Keratinocyte (primary cell): ENCODE measurements around the gene MRPS35.

Experiments
- EZH2 ChIP-seq: IDR thresholded peaks from one replicate; pipeline ENCODE4 v1.6.1; 2012; ENCODE audit warnings: inconsistent platforms, mild to moderate bottlenecking, low read length, moderate library complexity
- TF ChIP-seq, protein P1 (sequence below), 3 experiments: IDR thresholded peaks in 1 of 3; conservative IDR thresholded peaks in 1 of 3; optimal IDR thresholded peaks in 1 of 3; 2 replicates in 2 of 3; 3 replicates in 1 of 3; pipeline versions ENCODE3 to v1.5.1; 2011; ENCODE audit warnings: low read length in 3 of 3, mild to moderate bottlenecking in 3 of 3, moderate library complexity in 2 of 3, control low read depth in 1 of 3, inconsistent platforms in 1 of 3; ENCODE audit not compliant: insufficient read depth in 2 of 3; ENCODE audit errors: extremely low read depth in 1 of 3

DNA sequence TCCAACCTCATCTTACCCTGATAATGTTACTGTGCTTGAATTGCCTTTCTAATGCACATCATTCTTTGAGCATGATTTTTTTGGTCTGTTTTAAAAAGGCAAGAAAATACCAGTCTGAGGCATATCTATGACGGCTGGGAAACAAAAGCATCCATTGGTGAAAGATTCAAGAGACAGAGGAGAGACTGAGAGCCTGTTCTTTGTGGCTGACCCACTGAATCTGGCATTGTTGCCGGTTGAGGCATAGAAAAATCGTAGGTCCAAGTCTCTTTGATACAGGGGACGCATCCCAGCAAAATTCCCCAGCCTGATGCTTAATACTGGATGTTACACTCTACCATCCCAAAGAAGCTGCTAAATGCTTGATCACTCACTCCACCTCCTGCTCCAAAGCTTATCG is 66.5 kb downstream of the MRPS35 start:
- TF ChIP-seq EZH2 = no peak
- TF ChIP-seq, protein P1, sequence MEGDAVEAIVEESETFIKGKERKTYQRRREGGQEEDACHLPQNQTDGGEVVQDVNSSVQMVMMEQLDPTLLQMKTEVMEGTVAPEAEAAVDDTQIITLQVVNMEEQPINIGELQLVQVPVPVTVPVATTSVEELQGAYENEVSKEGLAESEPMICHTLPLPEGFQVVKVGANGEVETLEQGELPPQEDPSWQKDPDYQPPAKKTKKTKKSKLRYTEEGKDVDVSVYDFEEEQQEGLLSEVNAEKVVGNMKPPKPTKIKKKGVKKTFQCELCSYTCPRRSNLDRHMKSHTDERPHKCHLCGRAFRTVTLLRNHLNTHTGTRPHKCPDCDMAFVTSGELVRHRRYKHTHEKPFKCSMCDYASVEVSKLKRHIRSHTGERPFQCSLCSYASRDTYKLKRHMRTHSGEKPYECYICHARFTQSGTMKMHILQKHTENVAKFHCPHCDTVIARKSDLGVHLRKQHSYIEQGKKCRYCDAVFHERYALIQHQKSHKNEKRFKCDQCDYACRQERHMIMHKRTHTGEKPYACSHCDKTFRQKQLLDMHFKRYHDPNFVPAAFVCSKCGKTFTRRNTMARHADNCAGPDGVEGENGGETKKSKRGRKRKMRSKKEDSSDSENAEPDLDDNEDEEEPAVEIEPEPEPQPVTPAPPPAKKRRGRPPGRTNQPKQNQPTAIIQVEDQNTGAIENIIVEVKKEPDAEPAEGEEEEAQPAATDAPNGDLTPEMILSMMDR (optimal IDR thresholded peaks at IDR 0.05 in 1 of 3, IDR thresholded peaks at IDR 0.05 in 1 of 3, conservative IDR thresholded peaks at IDR 0.05 in 1 of 3; ENCODE audit: extremely low read depth in 1 of 3, insufficient read depth in 2 of 3, low read length in 3 of 3) = no peak
